Superior temporal gyrus (tissue), 1 donor: Measurements from ENCODE around the gene NOSTRIN.
"Not testable (repeated sequence)": the region's sequence is repeated elsewhere in the genome, so short reads cannot be mapped to it uniquely, and the experiment has no call there.

Source experiments
- DNase-seq: peaks from one replicate; pipeline ENCODE4 v3.0.0-alpha.2; 2016; ENCODE audit errors: extremely low spot score

The NOSTRIN gene

DNA sequence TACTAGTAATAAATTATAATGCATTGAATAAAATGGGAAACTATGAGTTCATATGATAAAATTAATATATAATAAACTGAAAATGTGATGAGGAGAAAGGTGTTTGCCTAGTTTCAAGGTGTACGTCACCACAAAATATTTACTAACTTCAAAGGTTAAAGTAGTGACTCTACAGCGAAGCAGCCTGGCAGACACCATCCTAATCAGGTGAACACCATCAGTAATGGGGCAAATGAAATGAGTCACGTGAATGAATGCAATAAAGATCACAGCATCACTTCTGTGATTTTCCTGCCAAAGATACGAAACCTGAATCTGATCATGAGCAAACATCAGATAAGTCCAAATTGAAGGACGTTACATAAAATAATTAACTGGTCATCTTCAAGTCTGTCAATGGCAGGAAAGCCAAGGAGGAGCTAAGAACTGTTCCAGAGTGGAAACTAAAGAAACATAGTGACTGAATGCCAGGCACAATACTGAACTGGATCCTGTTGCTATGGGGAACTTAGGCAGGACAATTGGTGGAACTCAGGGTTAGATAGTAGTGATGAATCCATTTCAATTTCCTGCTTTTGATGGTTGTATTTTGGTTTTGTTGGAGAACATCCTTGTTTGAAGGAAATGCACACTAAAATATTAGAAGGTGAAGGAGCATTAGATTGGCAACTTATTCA, 12.1 kb upstream of the NOSTRIN start:
- no peak for DNase-seq

- not testable (repeated sequence) for DNase-seq
Measured at GRCh38 chr2:168791140-168791539, 11.3 kb upstream of the NOSTRIN start.

DNA sequence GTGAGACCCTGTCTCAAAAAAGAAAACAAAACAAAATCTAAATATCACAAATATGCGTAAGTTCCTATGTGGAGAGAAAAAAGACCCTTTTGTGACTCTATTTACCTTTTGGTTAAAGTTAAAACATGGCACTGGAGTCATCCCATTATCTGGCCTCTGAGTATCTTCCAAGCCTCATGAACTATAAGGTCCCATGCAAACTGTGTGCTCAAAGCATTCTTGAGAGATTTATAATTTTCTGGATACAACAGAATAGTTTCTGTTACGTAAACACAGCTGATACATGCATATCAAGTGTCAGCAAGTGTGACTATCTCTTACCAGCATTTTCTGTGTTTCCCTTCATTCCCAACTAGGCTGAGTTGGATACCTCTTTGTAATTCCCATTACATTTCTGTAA, 8.8 kb upstream of the NOSTRIN start:
- no peak for DNase-seq

DNA sequence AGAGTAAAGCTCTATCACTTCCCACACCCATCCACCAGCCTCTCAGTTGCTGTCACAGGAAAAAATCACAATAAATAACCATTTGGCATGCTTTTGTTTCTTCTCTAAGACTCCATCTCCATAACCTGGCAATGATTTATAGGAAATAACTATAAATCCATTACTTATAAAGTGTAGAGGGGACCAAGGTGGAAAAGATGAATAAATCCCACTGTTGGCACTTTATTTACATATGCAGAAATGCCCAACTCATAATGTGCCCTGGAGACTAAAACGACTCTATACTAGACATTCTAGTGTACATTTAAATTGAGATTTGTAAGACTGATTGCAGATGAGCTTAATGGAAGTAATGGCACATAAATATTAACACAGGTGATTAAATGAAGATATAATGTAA, 7.5 kb upstream of the NOSTRIN start:
- no peak for DNase-seq

- no peak for DNase-seq
Measured at GRCh38 chr2:168796090-168796577, 6.3 kb upstream of the NOSTRIN start.

DNA sequence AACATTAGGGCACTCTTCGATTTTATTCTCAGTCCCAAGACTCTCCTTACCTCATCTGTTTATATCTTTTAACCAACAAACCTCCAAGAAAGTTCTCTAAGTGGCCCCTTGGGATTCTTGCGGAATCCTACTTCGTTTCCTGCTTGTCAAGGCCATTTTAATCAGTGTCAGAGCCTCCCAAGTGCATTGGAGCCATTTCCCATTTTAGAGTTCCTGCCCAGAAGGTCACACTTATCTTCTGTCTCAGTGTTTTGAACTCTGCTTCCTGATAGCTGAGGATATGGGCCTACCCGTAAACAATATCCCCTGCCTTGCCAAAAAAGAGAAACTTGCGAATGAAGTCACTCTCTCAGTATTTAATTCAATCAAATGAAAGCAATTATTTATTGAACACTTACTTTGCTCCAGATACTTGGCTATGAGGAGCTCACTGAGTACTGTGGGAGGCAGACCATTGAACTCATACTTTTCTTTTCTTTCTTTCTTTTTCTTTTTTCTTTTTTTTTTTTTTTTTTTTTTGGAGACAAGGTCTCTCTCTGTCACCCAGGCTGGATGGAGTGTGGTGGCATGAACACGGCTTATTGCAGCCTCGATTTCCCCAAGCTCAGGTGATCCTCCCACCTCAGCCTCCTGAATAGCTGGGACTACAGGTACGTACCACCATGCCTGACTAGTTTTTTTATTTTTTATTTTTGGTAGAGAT, 5.7 kb upstream of the NOSTRIN start:
- no peak for DNase-seq

- DNase-seq = no peak
Measured at GRCh38 chr2:168797286-168797655, 5.2 kb upstream of the NOSTRIN start.

GRCh38 chr2:168798076-168798887, 4.2 kb upstream of the NOSTRIN start:
- DNase-seq = no peak

DNA sequence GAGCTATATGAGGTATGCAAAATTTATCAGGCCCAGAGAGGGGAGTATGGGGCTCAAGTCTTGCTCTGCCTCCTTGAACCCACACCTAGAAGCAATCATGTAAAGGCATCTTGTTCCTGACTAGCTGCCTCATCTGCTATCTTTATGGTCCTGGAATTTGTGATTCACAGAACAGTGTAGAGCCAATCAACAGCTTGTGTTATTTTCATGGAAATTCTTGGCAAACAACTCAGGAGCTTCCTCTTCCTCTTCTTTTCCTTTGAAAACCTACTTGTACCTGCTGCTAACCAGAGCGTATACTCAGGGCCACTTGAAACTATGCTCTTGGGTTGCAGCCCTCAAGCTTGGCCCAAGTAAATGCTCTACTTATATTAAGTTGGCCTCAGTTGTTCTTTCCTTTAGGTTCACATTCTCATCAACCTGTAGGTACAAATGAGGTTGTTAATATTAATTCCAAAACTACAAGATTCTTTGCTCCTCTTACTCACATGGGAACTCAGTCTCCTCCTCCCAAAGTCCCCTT, 3.5 kb upstream of the NOSTRIN start:
- DNase-seq = no peak

DNA sequence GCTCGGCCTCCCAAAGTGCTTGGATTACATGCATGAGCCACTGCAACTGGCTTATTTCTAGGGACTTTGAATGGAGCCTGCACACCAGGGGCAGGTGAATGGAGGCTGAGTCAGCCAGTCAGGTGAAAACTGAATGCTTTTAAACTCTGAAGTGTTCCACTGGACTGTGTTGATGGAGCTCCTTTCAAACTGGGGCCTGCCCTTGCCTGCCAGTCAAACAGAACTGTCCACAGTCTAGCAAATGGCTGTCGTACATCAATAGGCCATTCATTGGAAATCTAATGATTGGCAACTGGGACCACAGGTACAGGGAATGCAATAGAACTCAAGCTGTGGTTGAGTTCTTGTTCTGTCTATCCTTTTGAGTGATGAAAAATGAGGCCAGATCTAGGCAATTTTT, 966 bp upstream of the NOSTRIN start:
- no peak for DNase-seq

DNA sequence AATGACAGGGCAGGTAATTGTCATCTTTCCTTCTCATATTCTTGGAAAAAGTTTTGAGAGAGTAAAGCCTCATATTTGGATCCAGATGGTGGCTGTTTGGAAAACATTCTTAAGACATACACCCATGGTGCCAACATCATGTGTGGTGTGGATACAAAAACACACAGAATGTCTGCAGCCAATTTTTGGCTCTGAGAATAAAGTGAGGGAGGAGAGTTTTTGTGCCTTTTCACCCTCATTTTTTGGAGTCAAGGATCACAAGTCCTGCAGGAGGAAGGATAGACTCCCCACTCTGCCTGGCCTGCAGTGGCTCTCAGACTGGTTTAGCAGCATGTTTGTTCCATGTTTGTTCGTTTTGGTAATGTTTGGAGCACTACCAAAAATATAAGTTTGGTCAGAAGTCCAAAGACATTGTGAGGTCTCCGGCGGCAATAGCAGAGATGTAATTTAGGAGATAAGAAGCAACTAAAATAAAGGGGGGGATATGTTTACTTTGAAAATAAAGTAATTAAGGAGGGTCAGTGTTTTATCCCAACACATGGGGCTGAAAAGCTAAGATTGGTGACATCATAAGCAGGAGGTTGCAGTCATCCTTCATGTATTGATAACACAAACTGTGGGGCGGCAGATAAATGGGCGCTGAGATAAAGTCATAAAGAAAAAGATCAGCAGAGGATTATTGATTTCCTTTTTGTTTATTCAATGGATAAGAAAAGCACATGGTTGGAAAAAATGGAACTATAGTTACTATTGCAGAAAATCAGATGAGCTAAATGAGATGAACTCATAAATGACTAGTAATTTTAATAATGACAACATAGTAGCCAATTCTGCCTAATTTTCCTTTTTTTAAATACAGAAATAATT, 655 bp downstream of the NOSTRIN start:
- DNase-seq = no peak

DNA sequence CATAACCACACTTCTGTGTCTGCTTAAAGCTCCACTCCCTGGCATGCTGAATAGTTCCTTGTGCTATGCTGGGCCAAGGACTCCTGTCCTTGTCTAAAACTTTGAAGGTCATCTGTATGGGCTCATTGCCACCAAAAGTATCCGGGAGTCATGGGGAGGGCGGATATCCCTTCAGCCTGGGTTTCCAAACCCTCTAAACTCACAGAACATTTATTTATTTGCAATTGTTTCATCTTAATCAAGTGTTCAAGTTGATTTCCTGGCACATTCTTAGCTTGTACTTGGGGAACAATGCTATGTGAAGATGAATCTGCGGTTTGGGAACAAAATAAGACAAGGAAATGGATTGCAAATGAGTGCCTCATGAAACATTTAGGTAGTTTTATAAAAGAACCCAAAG, 1.8 kb downstream of the NOSTRIN start:
- no peak for DNase-seq

- DNase-seq = no peak
Measured at GRCh38 chr2:168805615-168806014, 3.2 kb downstream of the NOSTRIN start.

DNA sequence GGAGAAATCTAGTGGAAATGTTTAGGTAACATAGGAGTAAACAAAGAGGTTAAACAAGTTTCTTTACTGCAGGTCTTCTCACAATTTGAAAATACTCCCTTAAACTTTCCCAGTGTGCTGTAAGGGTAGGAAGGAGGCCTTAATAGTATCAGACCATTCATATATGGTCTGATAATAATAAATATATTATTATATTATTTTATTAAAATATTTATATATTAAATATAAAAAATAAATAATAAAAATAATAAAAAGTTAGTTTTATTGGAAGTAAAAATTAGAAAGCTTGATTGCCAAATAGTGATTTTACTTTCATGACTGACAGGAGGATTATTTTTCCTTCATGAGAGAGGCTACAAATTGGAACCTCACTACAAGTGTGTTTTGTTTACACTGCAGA, 7.1 kb downstream of the NOSTRIN start:
- no peak for DNase-seq

GRCh38 chr2:168810235-168810634, 7.8 kb downstream of the NOSTRIN start:
- DNase-seq = no peak

DNA sequence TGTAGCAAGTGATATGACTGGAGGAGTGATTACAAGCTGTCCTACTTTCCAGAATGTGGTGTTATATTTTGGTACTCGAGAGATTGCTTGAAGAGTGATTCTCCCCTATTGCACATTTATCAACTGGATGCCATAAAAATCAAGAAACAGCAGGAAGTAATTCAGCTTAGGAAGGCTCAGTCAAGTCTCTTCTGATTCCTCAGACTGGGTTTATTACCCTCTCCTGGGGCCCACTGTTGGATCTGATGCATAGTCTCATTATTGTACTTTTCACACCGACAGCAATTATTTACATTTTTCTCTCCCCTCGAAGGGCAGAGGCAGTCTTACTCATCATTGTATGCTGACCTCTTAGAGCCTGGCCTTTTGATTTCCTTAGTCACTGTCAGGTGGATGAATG, 9.3 kb downstream of the NOSTRIN start:
- peak; percentile 48 for DNase-seq

DNA sequence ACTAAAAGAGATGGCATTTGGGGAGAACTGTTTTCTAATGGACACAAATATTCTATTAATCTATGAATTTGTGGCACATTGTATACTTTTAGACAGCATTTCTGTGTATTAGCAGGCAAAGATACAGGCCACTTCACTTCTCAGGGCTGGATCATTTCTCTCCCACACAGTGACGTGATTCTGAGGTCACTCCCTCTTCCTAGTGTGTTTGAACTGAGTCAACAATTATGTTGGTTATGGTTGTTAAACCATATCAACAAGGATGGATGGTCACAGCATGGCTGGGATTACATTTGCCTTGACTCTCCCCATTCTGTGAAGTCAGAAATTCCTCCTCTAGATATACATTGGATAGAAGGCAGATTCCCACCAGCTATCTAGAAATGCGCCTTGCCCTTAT, 11.6 kb downstream of the NOSTRIN start:
- no peak for DNase-seq

DNA sequence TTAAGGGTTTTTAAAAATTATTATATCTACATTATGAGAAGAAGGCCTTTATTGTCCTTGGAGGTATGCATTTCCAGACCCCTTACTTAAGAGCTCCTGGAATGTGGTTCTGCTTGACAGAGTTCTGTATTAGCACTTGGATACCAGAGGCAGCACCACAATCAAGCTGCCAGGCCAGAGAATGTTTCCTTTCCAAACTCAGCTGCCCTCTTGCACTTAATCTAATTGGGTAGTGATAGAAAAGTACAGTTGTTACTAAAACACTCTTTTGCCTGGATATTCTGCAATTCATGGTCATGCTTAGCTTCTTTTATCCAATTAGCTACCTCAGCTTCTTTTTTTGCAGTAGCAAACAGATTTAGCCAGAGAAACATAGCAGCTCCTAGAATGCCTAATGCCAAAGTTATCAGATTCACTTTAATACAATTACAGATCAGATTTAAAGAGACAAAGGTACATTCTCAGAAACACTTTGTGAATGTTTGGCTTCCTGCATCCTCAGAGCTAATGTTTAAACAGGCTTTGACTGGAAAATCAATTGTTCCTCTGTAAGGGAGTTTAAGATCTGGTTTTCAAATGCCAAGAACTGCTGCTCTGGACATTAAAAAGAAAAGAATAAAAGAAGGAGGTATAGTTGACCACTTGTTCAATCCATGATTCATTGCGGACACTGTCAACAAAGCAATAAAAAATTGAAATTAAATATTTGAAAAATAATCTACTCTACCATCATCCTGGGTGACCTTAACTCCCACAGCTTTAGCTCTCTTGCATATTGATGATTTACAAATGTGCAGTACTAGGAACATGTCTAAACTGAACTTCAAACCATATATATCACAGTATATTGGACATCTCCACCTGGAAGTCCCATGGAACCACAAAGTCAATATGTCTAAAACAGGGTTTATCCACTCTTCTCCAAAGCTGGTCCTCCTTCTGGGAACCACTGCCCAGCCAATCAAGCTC, 12.8 kb downstream of the NOSTRIN start:
- DNase-seq = no peak

DNA sequence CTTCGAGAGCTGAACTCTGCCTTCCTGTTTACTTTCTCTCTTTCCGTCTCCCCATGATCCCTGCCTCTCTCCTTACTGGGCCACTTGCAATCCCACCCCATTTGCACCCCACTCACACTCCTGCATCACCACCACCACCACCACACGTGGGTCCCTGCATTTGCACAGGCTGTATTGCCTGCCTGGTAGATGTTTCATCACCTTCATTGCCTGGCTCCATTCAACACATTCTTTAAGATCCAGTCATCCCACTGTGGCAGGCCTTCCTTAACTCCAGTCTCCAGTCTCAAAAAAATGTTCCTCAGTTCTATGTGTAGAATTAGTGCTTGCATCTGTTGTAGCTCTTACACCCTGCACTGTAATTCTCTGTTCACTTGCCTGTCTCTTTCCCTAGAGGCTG, 13.9 kb downstream of the NOSTRIN start:
- DNase-seq = no peak

GRCh38 chr2:168819050-168819715, 16.7 kb downstream of the NOSTRIN start:
- DNase-seq = no peak
